Stimulated activated naive CD8-positive, alpha-beta T cell treated with anti-CD3 and anti-CD28 coated beads, Interleukin-15, Interleukin-2, amounts not matched to agents 100 U/mL and 50 U/mL, for 24 hours (primary cell): ENCODE results near the gene BRAT1.
"Not testable (repeated sequence)": the region's sequence is repeated elsewhere in the genome, so short reads cannot be mapped to it uniquely, and the experiment has no call there.

Source experiments
- ATAC-seq: fragments of 150-1000 bp; cut with Tn5 transposase; one replicate; pipeline ENCODE4 v1.10.0; 2021
- DNase-seq: peaks from one replicate; pipeline ENCODE4 v3.0.0; 2021

The BRAT1 gene

DNA sequence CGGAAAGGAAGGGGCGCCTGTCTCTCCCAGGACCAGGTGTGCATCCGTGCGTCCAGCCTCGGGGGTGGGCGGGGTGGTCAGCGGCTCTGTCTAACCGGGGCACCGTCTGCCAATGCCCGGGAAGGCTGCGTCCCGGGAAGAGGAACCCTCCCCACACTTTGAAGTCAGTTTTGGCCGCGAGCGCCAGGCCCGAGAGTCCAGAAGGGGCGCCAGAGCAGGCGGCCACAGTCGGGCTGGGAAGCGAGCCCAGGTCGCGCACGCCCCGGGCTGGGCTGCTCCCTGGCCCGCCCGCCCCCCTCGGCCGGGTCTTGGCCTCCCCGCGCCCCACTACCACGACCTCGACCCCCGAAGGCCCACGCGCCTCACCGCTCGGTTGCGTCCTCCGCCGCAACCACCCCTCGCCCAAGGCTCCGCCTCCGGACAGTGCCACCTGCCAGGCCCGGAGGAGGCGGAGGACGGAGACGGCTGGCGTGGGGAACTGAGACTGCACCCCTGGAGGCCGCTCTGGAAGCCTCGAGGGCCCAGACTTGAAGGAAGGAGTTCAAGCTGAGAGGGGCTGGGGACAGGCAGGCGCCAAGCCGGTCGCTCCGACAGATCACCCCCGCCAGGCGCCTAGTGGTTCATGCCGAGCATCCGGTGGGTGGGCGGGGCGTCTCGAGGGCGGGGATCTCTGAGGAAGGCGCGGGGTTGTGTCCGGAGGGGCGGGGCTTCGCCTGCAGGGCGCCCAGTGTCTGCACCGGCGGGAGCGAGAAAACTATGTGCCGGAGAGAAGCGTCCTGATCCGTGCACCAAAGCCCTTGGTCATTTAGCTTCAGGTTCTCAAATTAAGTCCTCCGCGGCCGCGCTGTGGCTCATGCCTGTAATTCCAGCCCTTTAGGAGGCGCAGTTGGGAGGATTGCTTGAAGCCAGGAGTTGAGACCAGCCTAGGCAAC lies at the start of gene BRAT1:
BRAT1 (minus strand) TSS at position 404 of the 932 bp plus-strand sequence. CDS start 1,093 bp downstream, outside the sequence.
- ATAC-seq (peak; percentile 90), DNase-seq (peak; percentile 98)

GRCh38 chr7:2604608-2605174 lies 49.4 kb upstream of the BRAT1 start:
- ATAC-seq (no peak), DNase-seq (no peak)

- no peak for DNase-seq
- ATAC-seq: no peak
Measured at GRCh38 chr7:2603044-2603965, 48.0 kb upstream of the BRAT1 start.

DNA sequence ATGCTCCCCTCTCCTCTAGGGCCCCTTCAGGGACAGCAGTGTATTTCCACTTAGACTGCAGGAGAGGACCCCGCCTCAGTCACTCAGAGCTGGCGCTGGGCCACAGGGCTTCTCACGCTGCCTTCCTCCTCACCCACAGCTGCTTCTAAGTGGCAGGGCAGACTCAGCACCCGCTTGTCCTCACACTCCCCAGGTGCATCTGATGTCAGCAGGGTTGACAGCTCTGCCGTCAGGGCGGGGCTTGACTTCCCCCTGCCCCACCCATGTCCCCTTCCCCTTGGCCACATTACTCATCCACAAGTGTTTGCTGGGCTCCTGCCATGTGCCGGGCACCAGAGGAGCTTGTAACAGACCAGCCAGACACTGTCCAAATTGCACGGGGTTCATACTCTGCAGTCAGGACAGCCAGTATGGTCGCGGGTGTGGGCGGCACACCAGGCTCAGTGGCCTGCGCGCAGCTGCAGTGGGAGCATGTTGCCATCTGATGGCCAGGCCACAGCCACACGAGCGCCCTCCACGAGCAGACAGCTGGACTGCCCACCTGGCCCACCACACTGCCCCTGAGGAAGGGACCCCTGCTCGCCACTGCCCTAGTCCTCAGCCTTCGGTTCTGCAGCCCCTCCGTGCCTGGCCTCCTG lies 47.2 kb upstream of the BRAT1 start:
- ATAC-seq (no peak), DNase-seq (no peak)

GRCh38 chr7:2601907-2602306 lies 46.6 kb upstream of the BRAT1 start:
- DNase-seq (no peak), ATAC-seq (no peak)

DNA sequence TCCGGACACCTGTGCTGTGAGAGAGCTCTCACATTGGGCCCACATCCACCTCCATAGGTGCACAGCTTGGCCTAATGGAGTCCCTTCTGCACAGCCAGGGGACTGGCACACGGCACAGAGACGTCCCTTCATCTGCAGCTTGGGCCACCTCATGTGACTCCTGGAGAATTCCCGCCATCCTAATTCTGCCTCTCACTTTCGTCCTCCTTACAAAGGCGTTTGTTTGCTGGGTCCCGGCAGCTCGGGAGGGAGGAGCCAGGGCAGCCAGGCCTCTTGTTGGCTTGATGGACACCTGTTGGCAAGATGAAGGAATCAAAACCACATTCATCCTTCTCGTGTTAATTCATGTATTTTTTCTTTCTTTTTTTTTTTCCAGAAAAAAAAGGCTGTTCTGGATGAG lies 45.7 kb upstream of the BRAT1 start:
- no peak for DNase-seq

DNA sequence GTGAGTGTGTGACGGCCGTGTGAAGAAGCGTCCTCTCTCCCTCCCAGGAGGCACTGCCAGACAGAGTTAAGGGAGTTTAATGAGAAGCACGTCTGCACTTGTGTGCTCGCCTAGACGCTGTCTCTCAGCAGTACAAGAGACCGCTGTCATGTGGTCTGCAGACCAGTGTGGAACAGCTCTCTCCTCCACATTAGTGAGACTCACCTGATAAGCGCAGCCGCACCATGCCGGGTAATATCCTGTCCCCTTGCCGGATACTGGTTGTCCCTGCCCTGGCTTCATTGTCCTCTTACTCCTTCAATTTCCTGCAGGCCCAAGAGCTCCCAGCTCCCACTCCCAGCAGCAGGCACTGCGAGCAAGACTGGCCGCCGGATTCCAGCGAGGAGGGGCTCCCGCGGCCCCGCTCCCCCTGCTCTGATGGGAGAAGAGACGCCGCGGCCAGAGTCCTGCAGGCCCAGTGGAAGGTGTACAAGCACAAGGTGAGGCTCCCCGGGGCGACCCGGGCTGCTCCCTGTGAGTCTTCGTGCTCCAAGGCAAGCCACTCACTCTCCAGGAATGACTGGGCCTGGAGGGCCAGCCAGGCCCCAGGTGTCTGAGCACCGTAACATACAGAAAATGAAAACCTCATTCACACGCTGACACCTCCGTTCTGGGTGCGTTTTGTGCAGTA lies 43.0 kb upstream of the BRAT1 start:
- DNase-seq (no peak), ATAC-seq (no peak)

More for the DNA sequence above, 45.7 kb upstream of the BRAT1 start:
- ATAC-seq: no peak

GRCh38 chr7:2597273-2597640 lies 41.9 kb upstream of the BRAT1 start:
- DNase-seq (no peak), ATAC-seq (no peak)

- no peak for ATAC-seq
Measured at GRCh38 chr7:2596464-2597272, 41.3 kb upstream of the BRAT1 start.

DNA sequence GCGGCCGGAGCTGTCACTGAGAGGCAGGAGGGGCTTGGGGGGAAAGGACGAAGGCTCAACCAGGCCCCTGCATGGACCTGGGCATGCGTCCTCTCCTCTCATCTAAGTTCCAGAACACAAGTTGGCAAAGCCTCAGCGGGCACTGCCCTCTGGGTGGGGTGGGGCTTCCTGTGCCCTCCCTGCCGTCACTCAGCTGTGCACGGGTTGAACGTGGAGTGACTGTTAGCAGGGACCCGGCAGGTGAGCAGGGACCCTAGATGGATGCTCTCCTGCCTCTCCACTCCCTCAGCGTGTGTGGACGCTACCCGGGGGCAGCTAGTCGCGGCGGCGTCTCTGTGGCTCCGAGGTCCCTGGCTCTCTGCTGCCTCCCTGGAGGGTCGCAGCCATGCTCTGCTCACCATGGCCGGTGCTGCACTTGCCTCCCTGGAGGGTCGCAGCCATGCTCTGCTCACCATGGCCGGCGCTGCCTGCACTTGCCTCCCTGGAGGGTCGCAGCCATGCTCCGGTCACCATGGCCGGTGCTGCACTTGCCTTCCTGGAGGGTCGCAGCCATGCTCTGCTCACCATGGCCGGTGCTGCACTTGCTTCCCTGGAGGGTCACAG lies 40.0 kb upstream of the BRAT1 start:
- DNase-seq (no peak), ATAC-seq (no peak)

More at GRCh38 chr7:2596464-2597272, 41.3 kb upstream of the BRAT1 start:
- no peak for DNase-seq

GRCh38 chr7:2594599-2594998 lies 39.3 kb upstream of the BRAT1 start:
- no peak for ATAC-seq

GRCh38 chr7:2593036-2593727 lies 37.9 kb upstream of the BRAT1 start:
- no peak for DNase-seq
- no peak for ATAC-seq

More at GRCh38 chr7:2594599-2594998, 39.3 kb upstream of the BRAT1 start:
- DNase-seq: no peak

- ATAC-seq (no peak), DNase-seq (no peak)
Measured at GRCh38 chr7:2592375-2592865, 37.1 kb upstream of the BRAT1 start.

DNA sequence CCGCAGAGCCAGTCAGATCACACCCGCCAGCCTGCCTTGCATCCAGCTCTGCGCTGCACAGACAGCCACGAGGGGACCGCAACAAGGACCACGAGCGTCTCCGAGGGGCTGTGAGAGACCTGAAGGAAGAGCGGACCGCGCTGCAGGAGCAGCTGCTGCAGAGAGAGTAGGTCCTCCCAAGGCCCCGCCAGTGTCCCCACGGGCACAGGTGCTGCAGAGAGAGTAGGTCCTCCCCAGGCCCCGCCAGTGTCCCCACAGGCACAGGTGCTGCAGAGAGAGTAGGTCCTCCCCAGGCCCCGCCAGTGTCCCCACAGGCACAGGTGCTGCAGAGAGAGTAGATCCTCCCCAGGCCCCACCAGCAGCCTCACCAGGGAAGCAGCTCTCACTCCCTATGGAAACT lies 34.6 kb upstream of the BRAT1 start:
- not testable (repeated sequence) for DNase-seq, ATAC-seq

GRCh38 chr7:2589341-2589740 lies 34.0 kb upstream of the BRAT1 start:
- ATAC-seq (no peak), DNase-seq (no peak)

- ATAC-seq: no peak
- no peak for DNase-seq
Measured at GRCh38 chr7:2587778-2588177, 32.5 kb upstream of the BRAT1 start.

DNA sequence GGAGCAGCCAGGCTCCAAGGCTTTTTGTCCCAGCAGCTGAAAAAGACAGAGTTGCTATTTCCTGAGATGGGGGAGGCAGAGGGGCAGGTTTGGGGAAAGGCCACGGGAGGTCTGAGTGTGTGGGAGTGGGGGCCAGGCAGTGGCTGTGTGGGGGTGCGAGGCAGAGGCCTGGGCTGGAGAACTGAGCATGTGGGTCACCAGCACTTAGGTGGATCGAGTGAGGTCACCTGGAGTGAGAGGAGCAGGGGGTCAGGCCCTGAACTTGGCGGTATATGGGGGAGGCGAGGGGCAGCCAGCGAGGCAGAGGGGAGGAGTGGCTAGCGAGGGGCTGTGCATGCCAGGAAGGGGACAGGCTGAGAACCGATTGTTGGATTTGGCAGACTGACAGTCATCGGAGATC lies 31.8 kb upstream of the BRAT1 start:
- ATAC-seq: no peak

DNA sequence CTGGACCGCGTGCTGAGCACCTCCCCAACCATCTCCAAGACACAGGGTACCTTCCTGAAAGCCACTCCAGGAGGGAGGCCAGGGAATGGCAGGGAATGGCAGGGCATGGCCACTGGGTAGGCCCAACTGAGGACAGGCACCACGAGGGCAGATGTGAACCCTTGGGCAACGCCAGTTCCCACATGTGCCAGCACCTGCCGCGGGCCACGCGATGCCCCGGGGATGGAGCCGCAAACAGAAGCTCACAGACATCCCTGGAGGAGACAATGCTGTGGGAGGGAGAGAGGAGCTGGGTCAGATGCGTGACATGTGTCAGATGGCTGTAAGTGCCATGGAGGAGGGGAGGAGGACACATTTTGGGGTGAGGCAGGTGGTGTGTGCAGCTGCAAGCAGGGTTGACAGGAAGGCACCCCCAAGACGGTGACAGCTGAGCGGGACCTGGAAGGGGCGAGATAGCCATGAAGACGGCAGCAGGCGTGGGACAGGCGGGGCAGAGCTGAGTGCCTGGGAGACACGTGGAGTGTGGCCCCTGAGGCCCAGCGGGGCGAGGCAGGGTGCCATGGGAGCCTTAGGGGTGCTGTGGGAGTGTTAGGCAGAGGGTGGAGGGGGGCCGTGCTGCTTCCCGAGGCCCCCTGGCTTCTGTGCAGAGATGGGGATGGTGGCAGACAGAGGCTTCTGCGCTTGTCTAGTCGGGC lies 31.1 kb upstream of the BRAT1 start:
- ATAC-seq (no peak), DNase-seq (no peak)

More for the DNA sequence above, 31.8 kb upstream of the BRAT1 start:
- DNase-seq: no peak

- no peak for DNase-seq
- no peak for ATAC-seq
Measured at GRCh38 chr7:2585446-2585845, 30.1 kb upstream of the BRAT1 start.
